Endodermal cell (in vitro differentiated cells): ENCODE results near the gene SECISBP2L. TPM values are rescaled to one million over a fixed set of nuclear protein-coding genes. Genes with fewer than 3 reads are reported as not detected.

Experiments used
- DNase-seq: peaks from one replicate; pipeline ENCODE4 v3.0.0-alpha.2; 2017
- H3K27ac ChIP-seq: 2 replicates; pipeline ENCODE4 v1.5.1; 2013; ENCODE audit warnings: mild to moderate bottlenecking, low read depth, low read length, moderate library complexity
- H3K27me3 ChIP-seq: 2 replicates; pipeline ENCODE4 v1.6.1; 2013; ENCODE audit warnings: mild to moderate bottlenecking, low read length, moderate library complexity; ENCODE audit not compliant: insufficient read depth, control insufficient read depth, poor library complexity, severe bottlenecking
- H3K36me3 ChIP-seq: 2 replicates; pipeline ENCODE4 v1.7.0; 2013; ENCODE audit warnings: mild to moderate bottlenecking, low read length, moderate library complexity; ENCODE audit not compliant: control insufficient read depth, insufficient read depth
- H3K4me1 ChIP-seq: one replicate; pipeline ENCODE4 v1.7.0; 2013; ENCODE audit warnings: low read length; ENCODE audit not compliant: control insufficient read depth, insufficient read depth
- H3K4me3 ChIP-seq: 2 replicates; pipeline ENCODE4 v1.5.1; 2013; ENCODE audit warnings: mild to moderate bottlenecking, low read length, moderate library complexity
- H3K9ac ChIP-seq: 2 replicates; pipeline ENCODE4 v1.6.1; 2013; ENCODE audit warnings: mild to moderate bottlenecking, low read length, moderate library complexity; ENCODE audit not compliant: poor library complexity, severe bottlenecking; ENCODE audit errors: extremely low read depth
- H3K9me3 ChIP-seq: 2 replicates; pipeline ENCODE4 v1.6.1; 2013; ENCODE audit warnings: mild to moderate bottlenecking, low read length, moderate library complexity; ENCODE audit not compliant: control insufficient read depth
- H3K27ac Mint-ChIP-seq: 2 replicates; pipeline ENCODE4 v1.8.0; 2020; ENCODE audit warnings: mixed read lengths
- H3K27me3 Mint-ChIP-seq: 2 replicates; pipeline ENCODE4 v1.8.0; 2021; ENCODE audit warnings: mild to moderate bottlenecking, mixed read lengths; ENCODE audit not compliant: insufficient read depth
- H3K36me3 Mint-ChIP-seq: 2 replicates; pipeline ENCODE4 v1.8.0; 2020; ENCODE audit warnings: low read depth, mixed read lengths
- H3K4me1 Mint-ChIP-seq: 2 replicates; pipeline ENCODE4 v1.8.0; 2020; ENCODE audit warnings: mixed read lengths
- H3K4me3 Mint-ChIP-seq: 2 replicates; pipeline ENCODE4 v1.8.0; 2020; ENCODE audit warnings: mild to moderate bottlenecking, moderate library complexity, mixed read lengths
- H3K9me3 Mint-ChIP-seq: 2 replicates; pipeline ENCODE4 v1.8.0; 2020; ENCODE audit warnings: mild to moderate bottlenecking, mixed read lengths
- WGBS, 2 experiments: methylation state at CpG; one replicate each; pipeline versions ENCODE4 v1.1.5 to v1.1.7; 2013; ENCODE audit warnings: missing lambda C conversion rate in 2 of 2, mixed read lengths in 1 of 2; ENCODE audit not compliant: insufficient coverage in 1 of 2, insufficient read length in 1 of 2; 5-methylcytosine and 5-hydroxymethylcytosine counted together
- long read RNA-seq, 4 experiments: library from polyadenylated mRNA in 2 of 4; library from RNA in 1 of 4; library from capped mRNA in 1 of 4; stranded (forward) in 3 of 4; unstranded in 1 of 4; transcript quantifications; one replicate each; pipeline ENCODE4 v2.0.0, GENCODE V29; 2020 to 2021; ENCODE audit warnings: inconsistent platforms in 1 of 4
- polyA plus RNA-seq, 2 experiments: library from polyadenylated mRNA; stranded (reverse); fragments of 50-300 nt; gene quantifications; one replicate each; pipeline ENCODE4 v1.2.3, GENCODE V29; 2013
- total RNA-seq, 2 donors: library from RNA; stranded (reverse); fragmentation: NEBNext Ultra II Directional in 1 of 2; extraction: Animal tissue kit (Norgen Biotek cat#: 25700) in 1 of 2; gene quantifications; 2 replicates in 1 of 2; 3 replicates in 1 of 2; pipeline ENCODE4 v1.2.1, GENCODE V29; 2021
- TF ChIP-seq, protein P1 (sequence below): fragments of 200-600 bp; sonication (generic); conservative IDR thresholded peaks from 2 replicates; pipeline ENCODE4 v1.5.0; 2021; ENCODE audit warnings: antibody characterized with exemption, mild to moderate bottlenecking

SECISBP2L gene, protein sequence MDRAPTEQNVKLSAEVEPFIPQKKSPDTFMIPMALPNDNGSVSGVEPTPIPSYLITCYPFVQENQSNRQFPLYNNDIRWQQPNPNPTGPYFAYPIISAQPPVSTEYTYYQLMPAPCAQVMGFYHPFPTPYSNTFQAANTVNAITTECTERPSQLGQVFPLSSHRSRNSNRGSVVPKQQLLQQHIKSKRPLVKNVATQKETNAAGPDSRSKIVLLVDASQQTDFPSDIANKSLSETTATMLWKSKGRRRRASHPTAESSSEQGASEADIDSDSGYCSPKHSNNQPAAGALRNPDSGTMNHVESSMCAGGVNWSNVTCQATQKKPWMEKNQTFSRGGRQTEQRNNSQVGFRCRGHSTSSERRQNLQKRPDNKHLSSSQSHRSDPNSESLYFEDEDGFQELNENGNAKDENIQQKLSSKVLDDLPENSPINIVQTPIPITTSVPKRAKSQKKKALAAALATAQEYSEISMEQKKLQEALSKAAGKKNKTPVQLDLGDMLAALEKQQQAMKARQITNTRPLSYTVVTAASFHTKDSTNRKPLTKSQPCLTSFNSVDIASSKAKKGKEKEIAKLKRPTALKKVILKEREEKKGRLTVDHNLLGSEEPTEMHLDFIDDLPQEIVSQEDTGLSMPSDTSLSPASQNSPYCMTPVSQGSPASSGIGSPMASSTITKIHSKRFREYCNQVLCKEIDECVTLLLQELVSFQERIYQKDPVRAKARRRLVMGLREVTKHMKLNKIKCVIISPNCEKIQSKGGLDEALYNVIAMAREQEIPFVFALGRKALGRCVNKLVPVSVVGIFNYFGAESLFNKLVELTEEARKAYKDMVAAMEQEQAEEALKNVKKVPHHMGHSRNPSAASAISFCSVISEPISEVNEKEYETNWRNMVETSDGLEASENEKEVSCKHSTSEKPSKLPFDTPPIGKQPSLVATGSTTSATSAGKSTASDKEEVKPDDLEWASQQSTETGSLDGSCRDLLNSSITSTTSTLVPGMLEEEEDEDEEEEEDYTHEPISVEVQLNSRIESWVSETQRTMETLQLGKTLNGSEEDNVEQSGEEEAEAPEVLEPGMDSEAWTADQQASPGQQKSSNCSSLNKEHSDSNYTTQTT
- 10 to 100 TPM; 49.4 to 51.0 TPM for total RNA-seq
- 25.2 TPM for polyA plus RNA-seq (2013, experiment 1 of 2)
- 25.9 TPM for polyA plus RNA-seq (2013, experiment 2 of 2)
- long read RNA-seq, experiment 1, full-length matches to known transcripts = 2 of 17 reads
- long read RNA-seq, experiment 1, partial matches to known transcripts = 1 of 17 reads
- long read RNA-seq, experiment 1, other reads (novel, unspliced or antisense) = 14 of 17 reads
- long read RNA-seq, experiment 2, full-length matches to known transcripts = 3 of 16 reads
- long read RNA-seq, experiment 2, partial matches to known transcripts = 3 of 16 reads
- long read RNA-seq, experiment 2, other reads (novel, unspliced or antisense) = 10 of 16 reads
- long read RNA-seq, experiment 3, full-length matches to known transcripts = 1 of 56 reads
- long read RNA-seq, experiment 3, partial matches to known transcripts = 48 of 56 reads
- long read RNA-seq, experiment 3, other reads (novel, unspliced or antisense) = 7 of 56 reads
- long read RNA-seq, experiment 4, partial matches to known transcripts = 18 of 19 reads
- long read RNA-seq, experiment 4, other reads (novel, unspliced or antisense) = 1 of 19 reads

DNA sequence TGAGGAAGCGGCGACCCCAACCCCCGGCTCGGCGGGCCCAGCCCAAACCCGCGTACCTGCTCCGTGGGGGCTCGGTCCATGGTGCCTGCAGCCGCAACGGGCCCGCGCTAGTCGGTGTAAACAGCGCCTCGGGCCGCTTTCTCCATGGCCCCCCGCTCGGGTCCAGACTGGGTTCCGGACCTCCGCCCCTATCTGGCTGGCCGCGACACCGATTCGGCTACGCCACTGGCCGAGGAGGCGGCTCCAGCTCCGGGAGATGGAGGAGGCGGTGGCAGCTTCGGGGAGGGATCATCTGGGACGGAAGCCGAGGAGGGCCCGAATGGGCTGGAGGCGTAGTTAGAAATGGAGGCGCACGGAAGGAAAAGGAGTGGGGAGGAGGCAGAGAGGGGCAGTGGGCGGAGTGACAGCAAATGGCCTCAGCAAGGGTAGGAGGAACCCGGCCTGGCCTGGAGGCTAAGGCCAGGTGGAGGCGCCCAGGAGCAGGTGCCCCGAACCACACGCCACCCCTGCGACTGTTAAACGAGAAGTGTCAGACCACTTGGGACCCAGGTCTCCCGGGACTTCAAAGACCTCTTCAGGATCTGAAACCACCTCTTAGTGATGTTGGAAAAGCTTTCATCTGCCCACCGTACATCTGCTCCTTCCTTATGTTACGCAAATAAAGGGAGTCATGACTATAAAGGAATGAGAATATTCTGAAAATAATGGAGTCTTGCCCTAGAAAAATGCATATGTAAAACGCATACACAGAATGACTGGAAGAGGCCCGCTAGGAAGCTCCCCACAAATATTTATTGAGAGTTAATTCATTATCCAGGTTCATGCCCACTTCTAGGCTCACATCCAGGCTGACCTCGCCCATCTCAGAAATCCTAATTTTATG, at the start of gene SECISBP2L:
SECISBP2L (minus strand) TSS at position 227 of the 883 bp plus-strand sequence; CDS start at position 80, 147 bp downstream.
- TF ChIP-seq, protein P1, sequence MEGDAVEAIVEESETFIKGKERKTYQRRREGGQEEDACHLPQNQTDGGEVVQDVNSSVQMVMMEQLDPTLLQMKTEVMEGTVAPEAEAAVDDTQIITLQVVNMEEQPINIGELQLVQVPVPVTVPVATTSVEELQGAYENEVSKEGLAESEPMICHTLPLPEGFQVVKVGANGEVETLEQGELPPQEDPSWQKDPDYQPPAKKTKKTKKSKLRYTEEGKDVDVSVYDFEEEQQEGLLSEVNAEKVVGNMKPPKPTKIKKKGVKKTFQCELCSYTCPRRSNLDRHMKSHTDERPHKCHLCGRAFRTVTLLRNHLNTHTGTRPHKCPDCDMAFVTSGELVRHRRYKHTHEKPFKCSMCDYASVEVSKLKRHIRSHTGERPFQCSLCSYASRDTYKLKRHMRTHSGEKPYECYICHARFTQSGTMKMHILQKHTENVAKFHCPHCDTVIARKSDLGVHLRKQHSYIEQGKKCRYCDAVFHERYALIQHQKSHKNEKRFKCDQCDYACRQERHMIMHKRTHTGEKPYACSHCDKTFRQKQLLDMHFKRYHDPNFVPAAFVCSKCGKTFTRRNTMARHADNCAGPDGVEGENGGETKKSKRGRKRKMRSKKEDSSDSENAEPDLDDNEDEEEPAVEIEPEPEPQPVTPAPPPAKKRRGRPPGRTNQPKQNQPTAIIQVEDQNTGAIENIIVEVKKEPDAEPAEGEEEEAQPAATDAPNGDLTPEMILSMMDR = peak; percentile 79
- peak within 1 kb of the TSS; percentile 77 for H3K9ac ChIP-seq
- H3K4me1 ChIP-seq = no peaks in the 10 kb centered on the region
- peaks cover 8% of the 10 kb centered on the region for H3K36me3 ChIP-seq
- H3K4me1 Mint-ChIP-seq = peaks cover 10% of the 10 kb centered on the region
- H3K27me3 ChIP-seq = no peaks in the 10 kb centered on the region
- peak within 1 kb of the TSS; percentile 92 for H3K4me3 Mint-ChIP-seq
- DNase-seq = peak; percentile 99
- peak within 1 kb of the TSS; percentile 92 for H3K4me3 ChIP-seq
- 9 to 19% methylated on average over 24 to 50 of the region's 50 CpGs for WGBS, 2 experiments
- H3K27ac Mint-ChIP-seq = peak within 1 kb of the TSS; percentile 96
- H3K9me3 ChIP-seq = peaks cover 4% of the 10 kb centered on the region
- H3K36me3 Mint-ChIP-seq = peaks cover 7% of the 10 kb centered on the region
- H3K9me3 Mint-ChIP-seq = peaks cover 7% of the 10 kb centered on the region
- no peaks in the 10 kb centered on the region for H3K27me3 Mint-ChIP-seq
- H3K27ac ChIP-seq = peak within 1 kb of the TSS; percentile 26

DNA sequence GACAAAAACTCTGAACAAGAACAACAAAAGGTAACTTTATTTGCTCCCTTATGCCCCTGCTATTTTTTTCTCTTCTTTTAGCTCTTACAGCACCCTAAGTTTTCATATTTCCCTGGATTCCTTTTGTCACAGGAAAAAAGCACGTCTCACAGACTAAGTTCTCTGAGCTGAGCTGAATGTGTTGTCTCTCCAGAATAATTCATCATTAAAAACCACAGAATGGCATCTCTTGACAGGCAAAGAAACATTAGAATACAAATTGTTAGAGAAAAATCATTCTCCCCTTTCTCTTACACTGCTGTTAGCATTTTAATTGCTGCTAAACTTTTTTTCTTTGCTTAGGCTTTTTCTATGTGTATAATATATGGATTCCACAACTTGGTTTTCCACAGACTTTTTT, 48.7 kb upstream of the SECISBP2L start:
- Histone ChIP-seq H3K9ac (no peak overlapping the region), H3K4me3 (no peak overlapping the region), H3K27ac (no peak overlapping the region), H3K27me3 (no peaks in the 10 kb centered on the region), H3K4me1 (no peaks in the 10 kb centered on the region), H3K36me3 (no peaks in the 10 kb centered on the region), H3K9me3 (no peaks in the 10 kb centered on the region)
- WGBS, 2 experiments = 83 to 96% methylated on average over 1 of the region's 1 CpG
- TF ChIP-seq, protein P1 = no peak
- H3K27me3 Mint-ChIP-seq = no peaks in the 10 kb centered on the region
- H3K9me3 Mint-ChIP-seq = no peaks in the 10 kb centered on the region
- H3K4me1 Mint-ChIP-seq = peaks cover 4% of the 10 kb centered on the region
- no peak overlapping the region for H3K4me3 Mint-ChIP-seq
- H3K27ac Mint-ChIP-seq = no peak overlapping the region
- no peak for DNase-seq
- no peaks in the 10 kb centered on the region for H3K36me3 Mint-ChIP-seq
